HepG2 (cell line): ENCODE measurements around the gene AGAP1. TPM values are rescaled to one million over a fixed set of nuclear protein-coding genes. Genes with fewer than 3 reads are reported as not detected.

ENCODE experiments used
- GFI1 ChIP-seq: sonication (generic); formaldehyde crosslinking; IDR thresholded peaks from 2 replicates; pipeline ENCODE4 v1.5.0; 2020; ENCODE audit warnings: missing genetic modification reagents, mild to moderate bottlenecking, borderline replicate concordance
- HMGA1 ChIP-seq: sonication (generic); formaldehyde crosslinking; conservative IDR thresholded peaks from 2 replicates; pipeline ENCODE4 v1.4.0; 2020; ENCODE audit warnings: missing genetic modification reagents
- KDM4B ChIP-seq: sonication (generic); formaldehyde crosslinking; IDR thresholded peaks from 2 replicates; pipeline ENCODE4 v1.4.0; 2020; ENCODE audit warnings: missing genetic modification reagents
- MAZ ChIP-seq, 2 experiments: sonication (generic) in 1 of 2; formaldehyde crosslinking in 1 of 2; IDR thresholded peaks; 2 replicates each; pipeline versions ENCODE4 v1.5.0 to v1.6.1; 2012 to 2020; ENCODE audit warnings: low read depth in 2 of 2, mild to moderate bottlenecking in 2 of 2, borderline replicate concordance in 1 of 2, improper control_type of control experiment in 1 of 2, low read length in 1 of 2, missing genetic modification reagents in 1 of 2, moderate library complexity in 1 of 2
- PTBP1 ChIP-seq: fragments of 200-400 bp; formaldehyde crosslinking; IDR thresholded peaks from 2 replicates; pipeline ENCODE4 v1.6.1; 2018; ENCODE audit warnings: low read length, low read depth; ENCODE audit not compliant: poor library complexity, severe bottlenecking
- TEAD3 ChIP-seq: optimal IDR thresholded peaks from 2 replicates; pipeline ENCODE3; 2016; ENCODE audit warnings: borderline replicate concordance
- WIZ ChIP-seq: sonication (generic); formaldehyde crosslinking; IDR thresholded peaks from 2 replicates; pipeline ENCODE4 v1.5.1; 2020; ENCODE audit warnings: mild to moderate bottlenecking, missing genetic modification reagents
- ZNF20 ChIP-seq: sonication (generic); formaldehyde crosslinking; IDR thresholded peaks from 2 replicates; pipeline ENCODE4 v1.4.0; 2020; ENCODE audit warnings: mild to moderate bottlenecking, moderate library complexity, missing genetic modification reagents
- ZNF230 ChIP-seq: sonication (generic); formaldehyde crosslinking; IDR thresholded peaks from 2 replicates; pipeline ENCODE4 v1.4.0; 2020; ENCODE audit warnings: mild to moderate bottlenecking, missing genetic modification reagents
- ZNF44 ChIP-seq: sonication (generic); formaldehyde crosslinking; IDR thresholded peaks from 2 replicates; pipeline ENCODE4 v1.5.1; 2020; ENCODE audit warnings: mild to moderate bottlenecking, missing genetic modification reagents
- ZNF615 ChIP-seq: sonication (generic); formaldehyde crosslinking; IDR thresholded peaks from 2 replicates; pipeline ENCODE4 v1.5.0; 2020; ENCODE audit warnings: mild to moderate bottlenecking, missing genetic modification reagents, borderline replicate concordance
- ZNF672 ChIP-seq: sonication (generic); formaldehyde crosslinking; IDR thresholded peaks from 2 replicates; pipeline ENCODE4 v1.8.1; 2022; ENCODE audit warnings: missing genetic modification reagents
- ZNF674 ChIP-seq: sonication (generic); formaldehyde crosslinking; IDR thresholded peaks from 2 replicates; pipeline ENCODE4 v1.5.0; 2020; ENCODE audit warnings: low read depth, mild to moderate bottlenecking, missing genetic modification reagents
- ZNF724P ChIP-seq: sonication (generic); formaldehyde crosslinking; IDR thresholded peaks from 2 replicates; pipeline ENCODE4 v1.8.0; 2022; ENCODE audit warnings: missing genetic modification reagents, borderline replicate concordance
- ZNF747 ChIP-seq: sonication (generic); formaldehyde crosslinking; IDR thresholded peaks from 2 replicates; pipeline ENCODE4 v1.8.1; 2023; ENCODE audit warnings: missing genetic modification reagents, mild to moderate bottlenecking, borderline replicate concordance
- ZNF773 ChIP-seq: sonication (generic); formaldehyde crosslinking; IDR thresholded peaks from 2 replicates; pipeline ENCODE4 v1.4.0; 2020; ENCODE audit warnings: missing genetic modification reagents, borderline replicate concordance
- ZNF788 ChIP-seq: sonication (generic); formaldehyde crosslinking; IDR thresholded peaks from 2 replicates; pipeline ENCODE4 v1.5.0; 2020; ENCODE audit warnings: mild to moderate bottlenecking, missing genetic modification reagents, borderline replicate concordance
- polyA plus RNA-seq, 8 experiments: library from polyadenylated mRNA; depleted of rRNA in 3 of 8; stranded (reverse) in 7 of 8; unstranded in 1 of 8; fragments of >200 nt; fragmentation: Illumina TruSeq in 4 of 8; extraction: Trizol in 4 of 8; gene quantifications; 2 replicates each; pipeline versions ENCODE4 v1.2.1 to v1.2.3, GENCODE V29; 2011 to 2016; ENCODE audit warnings: low read depth in 4 of 8, missing spikeins in 1 of 8, mixed read lengths in 1 of 8; ENCODE audit not compliant: insufficient read depth in 1 of 8
- total RNA-seq, 5 experiments: library from RNA; depleted of rRNA; stranded (reverse); fragments of >200 nt; fragmentation: Illumina TruSeq; extraction: Trizol; gene quantifications; 2 replicates each; pipeline ENCODE4 v1.2.3, GENCODE V29; 2016; ENCODE audit warnings: low read depth in 1 of 5
- TF ChIP-seq, protein P1 (sequence below): sonication (generic); formaldehyde crosslinking; IDR thresholded peaks from 2 replicates; pipeline ENCODE4 v1.5.1; 2020; ENCODE audit warnings: missing genetic modification reagents, mild to moderate bottlenecking, borderline replicate concordance
- TF ChIP-seq, protein P2 (sequence below): sonication (generic); formaldehyde crosslinking; IDR thresholded peaks from 2 replicates; pipeline ENCODE4 v1.8.0; 2022; ENCODE audit warnings: mild to moderate bottlenecking, missing genetic modification reagents, moderate library complexity
- TF ChIP-seq, protein P3 (sequence below): sonication (generic); formaldehyde crosslinking; IDR thresholded peaks from 2 replicates; pipeline ENCODE4 v1.4.0; 2020; ENCODE audit warnings: missing genetic modification reagents
- TF ChIP-seq, protein P4 (sequence below): sonication (generic); formaldehyde crosslinking; IDR thresholded peaks from 2 replicates; pipeline ENCODE4 v1.4.0; 2020; ENCODE audit warnings: missing genetic modification reagents

AGAP1 gene
- total and polyA plus RNA-seq, 2 of the 13 experiments (the other 11 are each of a cell fraction or from before 2014, with no cell fraction given) = 21.2 to 32.7 TPM

DNA sequence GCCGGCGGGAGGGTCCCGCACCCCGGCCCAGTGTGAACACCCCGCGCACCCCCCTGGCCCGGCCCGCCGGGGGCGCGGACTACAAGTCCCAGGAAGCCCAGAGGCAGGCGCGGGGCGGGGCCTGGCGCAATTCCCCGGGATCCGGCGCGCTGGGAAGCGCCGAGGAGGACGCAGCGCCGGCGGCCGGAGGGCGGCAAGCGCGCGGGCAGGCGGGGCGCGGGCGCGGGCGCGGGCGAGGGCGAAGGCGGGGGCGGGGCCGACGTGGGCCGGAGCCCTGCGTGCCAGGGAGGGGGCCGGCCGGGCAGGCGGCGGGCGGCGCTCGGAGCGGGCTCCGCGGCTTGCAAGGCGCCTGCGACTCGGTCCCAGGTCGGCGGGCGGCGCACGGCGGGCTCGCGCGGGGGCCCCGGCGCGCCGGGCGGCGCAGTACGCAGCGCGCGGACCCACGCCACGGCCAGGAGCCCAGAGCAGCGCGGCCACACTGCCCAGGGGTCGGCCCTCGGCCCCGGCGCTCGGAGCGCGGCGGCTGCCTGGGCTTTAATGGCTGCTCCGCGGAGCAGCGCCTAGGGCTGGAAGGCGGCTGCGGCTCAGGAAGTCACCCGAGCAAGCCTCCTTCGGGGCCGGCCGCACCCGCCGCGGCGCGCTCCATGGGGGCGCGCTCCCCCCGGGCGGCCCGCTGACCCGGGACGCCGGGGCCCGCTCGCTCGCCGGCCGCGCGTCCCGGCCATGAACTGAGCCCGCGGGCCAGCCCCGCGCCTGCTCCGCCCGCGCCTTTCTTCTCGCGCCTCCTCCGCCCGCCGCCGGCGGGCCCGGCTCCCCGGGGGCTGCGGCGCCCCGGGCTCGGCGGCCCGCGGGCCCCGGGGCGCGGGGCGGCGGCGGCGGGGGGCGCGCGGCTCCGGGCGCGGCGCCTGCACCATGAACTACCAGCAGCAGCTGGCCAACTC is at the start of gene AGAP1 (continued):
- TF ChIP-seq ZNF773 = no peak
- TF ChIP-seq, protein P1, sequence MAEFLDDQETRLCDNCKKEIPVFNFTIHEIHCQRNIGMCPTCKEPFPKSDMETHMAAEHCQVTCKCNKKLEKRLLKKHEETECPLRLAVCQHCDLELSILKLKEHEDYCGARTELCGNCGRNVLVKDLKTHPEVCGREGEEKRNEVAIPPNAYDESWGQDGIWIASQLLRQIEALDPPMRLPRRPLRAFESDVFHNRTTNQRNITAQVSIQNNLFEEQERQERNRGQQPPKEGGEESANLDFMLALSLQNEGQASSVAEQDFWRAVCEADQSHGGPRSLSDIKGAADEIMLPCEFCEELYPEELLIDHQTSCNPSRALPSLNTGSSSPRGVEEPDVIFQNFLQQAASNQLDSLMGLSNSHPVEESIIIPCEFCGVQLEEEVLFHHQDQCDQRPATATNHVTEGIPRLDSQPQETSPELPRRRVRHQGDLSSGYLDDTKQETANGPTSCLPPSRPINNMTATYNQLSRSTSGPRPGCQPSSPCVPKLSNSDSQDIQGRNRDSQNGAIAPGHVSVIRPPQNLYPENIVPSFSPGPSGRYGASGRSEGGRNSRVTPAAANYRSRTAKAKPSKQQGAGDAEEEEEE (CRISPR knock-in tag) = no peak
- no peak for TF ChIP-seq ZNF724P
- no peak for TF ChIP-seq ZNF20 (CRISPR knock-in tag)
- TF ChIP-seq, protein P2, sequence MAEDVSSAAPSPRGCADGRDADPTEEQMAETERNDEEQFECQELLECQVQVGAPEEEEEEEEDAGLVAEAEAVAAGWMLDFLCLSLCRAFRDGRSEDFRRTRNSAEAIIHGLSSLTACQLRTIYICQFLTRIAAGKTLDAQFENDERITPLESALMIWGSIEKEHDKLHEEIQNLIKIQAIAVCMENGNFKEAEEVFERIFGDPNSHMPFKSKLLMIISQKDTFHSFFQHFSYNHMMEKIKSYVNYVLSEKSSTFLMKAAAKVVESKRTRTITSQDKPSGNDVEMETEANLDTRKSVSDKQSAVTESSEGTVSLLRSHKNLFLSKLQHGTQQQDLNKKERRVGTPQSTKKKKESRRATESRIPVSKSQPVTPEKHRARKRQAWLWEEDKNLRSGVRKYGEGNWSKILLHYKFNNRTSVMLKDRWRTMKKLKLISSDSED (CRISPR knock-in tag) = no peak
- TF ChIP-seq ZNF615 (CRISPR knock-in tag) = no peak
- TF ChIP-seq, protein P3, sequence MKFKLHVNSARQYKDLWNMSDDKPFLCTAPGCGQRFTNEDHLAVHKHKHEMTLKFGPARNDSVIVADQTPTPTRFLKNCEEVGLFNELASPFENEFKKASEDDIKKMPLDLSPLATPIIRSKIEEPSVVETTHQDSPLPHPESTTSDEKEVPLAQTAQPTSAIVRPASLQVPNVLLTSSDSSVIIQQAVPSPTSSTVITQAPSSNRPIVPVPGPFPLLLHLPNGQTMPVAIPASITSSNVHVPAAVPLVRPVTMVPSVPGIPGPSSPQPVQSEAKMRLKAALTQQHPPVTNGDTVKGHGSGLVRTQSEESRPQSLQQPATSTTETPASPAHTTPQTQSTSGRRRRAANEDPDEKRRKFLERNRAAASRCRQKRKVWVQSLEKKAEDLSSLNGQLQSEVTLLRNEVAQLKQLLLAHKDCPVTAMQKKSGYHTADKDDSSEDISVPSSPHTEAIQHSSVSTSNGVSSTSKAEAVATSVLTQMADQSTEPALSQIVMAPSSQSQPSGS (CRISPR knock-in tag) = no peak
- TF ChIP-seq HMGA1 = no peak
- TF ChIP-seq MAZ (IDR thresholded peaks at IDR 0.05; ENCODE audit: borderline replicate concordance, low read depth, low read length) = peak; percentile 78; the same call in 1 of the 2 replicates
- TF ChIP-seq MAZ (CRISPR knock-in tag; IDR thresholded peaks at IDR 0.05; ENCODE audit: low read depth) = peak; percentile 54
- no peak for TF ChIP-seq ZNF788 (CRISPR knock-in tag)
- TF ChIP-seq WIZ (CRISPR knock-in tag) = no peak
- TF ChIP-seq TEAD3 (CRISPR knock-in tag) = no peak
- no peak for TF ChIP-seq ZNF672 (CRISPR knock-in tag)
- TF ChIP-seq, protein P4, sequence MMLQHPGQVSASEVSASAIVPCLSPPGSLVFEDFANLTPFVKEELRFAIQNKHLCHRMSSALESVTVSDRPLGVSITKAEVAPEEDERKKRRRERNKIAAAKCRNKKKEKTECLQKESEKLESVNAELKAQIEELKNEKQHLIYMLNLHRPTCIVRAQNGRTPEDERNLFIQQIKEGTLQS (CRISPR knock-in tag) = no peak
- no peak for TF ChIP-seq ZNF44 (CRISPR knock-in tag)
- no peak for TF ChIP-seq GFI1 (CRISPR knock-in tag)
- TF ChIP-seq PTBP1 = no peak
- no peak for TF ChIP-seq ZNF747 (CRISPR knock-in tag)
- TF ChIP-seq KDM4B (CRISPR knock-in tag) = no peak
- TF ChIP-seq ZNF674 = no peak
- no peak for TF ChIP-seq ZNF230 (CRISPR knock-in tag)
